K562 (cell line): ENCODE data around the gene DUSP19. TPM values are rescaled to one million over a fixed set of nuclear protein-coding genes. Genes with fewer than 3 reads are reported as not detected.

ENCODE experiments used
- ARNT ChIP-seq, 2 experiments: fragments of 450-650 bp; IDR thresholded peaks; 2 replicates each; pipeline ENCODE4 v1.6.1; 2016; ENCODE audit warnings: mild to moderate bottlenecking in 1 of 2
- GTF2E2 ChIP-seq: fragments of 200-800 bp; sonication (Bioruptor generic); IDR thresholded peaks from 2 replicates; pipeline ENCODE4 v1.6.1; 2016; ENCODE audit warnings: missing genetic modification characterization, missing compliant biosample characterization
- MGA ChIP-seq: fragments of 450-650 bp; IDR thresholded peaks from 2 replicates; pipeline ENCODE4 v1.6.1; 2016; ENCODE audit warnings: mild to moderate bottlenecking, moderate library complexity
- NONO ChIP-seq, 2 experiments: fragments of 200-400 bp in 1 of 2; fragments of 450-650 bp in 1 of 2; formaldehyde crosslinking in 1 of 2; IDR thresholded peaks; 2 replicates each; pipeline ENCODE4 v1.6.1; 2017; ENCODE audit warnings: low read depth in 2 of 2, mild to moderate bottlenecking in 2 of 2, moderate library complexity in 2 of 2, low read length in 1 of 2
- PCBP1 ChIP-seq: fragments of 200-400 bp; formaldehyde crosslinking; IDR thresholded peaks from 2 replicates; pipeline ENCODE4 v1.6.1; 2018; ENCODE audit warnings: mild to moderate bottlenecking, low read depth, low read length; ENCODE audit not compliant: poor library complexity, severe bottlenecking
- PPARD ChIP-seq: fragments of 250-450 bp; sonication (Bioruptor Pico); IDR thresholded peaks from 2 replicates; pipeline ENCODE4 v1.8.0; 2022; ENCODE audit warnings: inconsistent platforms, mild to moderate bottlenecking, moderate library complexity
- SMARCA4 ChIP-seq: fragments of 450-650 bp; IDR thresholded peaks from 2 replicates; pipeline ENCODE4 v1.6.1; 2016
- STAT5B ChIP-seq: fragments of 250-450 bp; sonication (Bioruptor Pico); IDR thresholded peaks from 2 replicates; pipeline ENCODE4 v1.8.0; 2021; ENCODE audit warnings: mild to moderate bottlenecking, inconsistent platforms
- TAF1 ChIP-seq: IDR thresholded peaks from 2 replicates; pipeline ENCODE4 v1.6.1; 2011; ENCODE audit warnings: mild to moderate bottlenecking, low read length, moderate library complexity; ENCODE audit not compliant: insufficient read depth, control insufficient read depth, severe bottlenecking; ENCODE audit errors: extremely low read depth
- ZNF395 ChIP-seq: fragments of 200-800 bp; sonication (Bioruptor generic); IDR thresholded peaks from 2 replicates; pipeline ENCODE4 v1.6.1; 2017; ENCODE audit warnings: missing genetic modification characterization, missing compliant biosample characterization
- ZNF740 ChIP-seq, 3 experiments: fragments of 200-800 bp in 1 of 3; sonication (Bioruptor generic) in 1 of 3; sonication (generic) in 1 of 3; formaldehyde crosslinking in 1 of 3; IDR thresholded peaks; 2 replicates each; pipeline versions ENCODE4 v1.6.1 to v1.8.0; 2016 to 2022; ENCODE audit warnings: mild to moderate bottlenecking in 2 of 3, missing compliant biosample characterization in 2 of 3, missing genetic modification characterization in 2 of 3, missing genetic modification reagents in 1 of 3
- polyA plus RNA-seq, 8 experiments: library from polyadenylated mRNA; depleted of rRNA in 4 of 8; stranded (reverse) in 5 of 8; unstranded in 3 of 8; fragments of >200 nt; fragmentation: Nextera tagmentation in 2 of 8; fragmentation: Illumina TruSeq in 1 of 8; extraction: Ambion mirVana in 2 of 8; extraction: Trizol in 1 of 8; gene quantifications; 2 replicates each; pipeline versions ENCODE4 v1.2.1 to v1.2.3, GENCODE V29; 2011 to 2014; ENCODE audit warnings: inconsistent platforms in 1 of 8, missing spikeins in 1 of 8
- total RNA-seq, 7 experiments: library from RNA; depleted of rRNA in 6 of 7; stranded (reverse); fragments of >200 nt in 6 of 7; fragmentation: Illumina TruSeq in 2 of 7; extraction: Trizol in 2 of 7; gene quantifications; 2 replicates each; pipeline versions ENCODE4 v1.2.1 to v1.2.3, GENCODE V29; 2011 to 2021; ENCODE audit warnings: low replicate concordance in 1 of 7

DUSP19 gene
- total and polyA plus RNA-seq, 9 of the 15 experiments (the other 6 are each of a cell fraction or from before 2014, with no cell fraction given): 1.6 to 6.3 (median 3.1) TPM

GRCh38 chr2:183035954-183036669 lies 42.4 kb upstream of the DUSP19 start (continued):
- TF ChIP-seq TAF1 (no peak), MGA (no peak), SMARCA4 (peak; percentile 50; the same call in 1 of the 2 replicates), ARNT (IDR thresholded peaks at IDR 0.05) (0 out of 4 replicates have a peak, but pooled peaks of 1 of the 2 experiments have one; percentile 14), GTF2E2 (0 out of 2 replicates have a peak, but pooled peaks have one; percentile 36), ZNF395 (CRISPR knock-in tag) (peak; percentile 91), PPARD (no peak), STAT5B (CRISPR knock-in tag) (no peak), NONO (IDR thresholded peaks at IDR 0.05; ENCODE audit: low read depth in 2 of 2, low read length in 1 of 2) (no peak), PCBP1 (no peak), ZNF740 (CRISPR knock-in tag; IDR thresholded peaks at IDR 0.05) (no peak), ZNF740 (tag; IDR thresholded peaks at IDR 0.05) (no peak)
